Ascending aorta (tissue), 2 donors: Measurements from ENCODE around the gene NEGR1. TPM values are rescaled to one million over a fixed set of nuclear protein-coding genes. Genes with fewer than 3 reads are reported as not detected.

ENCODE experiments used
- DNase-seq, 2 donors: peaks; one replicate each; pipeline ENCODE4 v3.0.0-alpha.2; 2019; ENCODE audit warnings: low spot score in 2 of 2
- H3K27ac ChIP-seq, 2 donors: fragments of 200-600 bp; sonication (generic); one replicate each; pipeline ENCODE4 v1.5.1; 2016 to 2017; ENCODE audit warnings: mild to moderate bottlenecking in 1 of 2
- H3K27me3 ChIP-seq: fragments of 200-600 bp; sonication (generic); one replicate; pipeline ENCODE4 v1.5.1; 2017
- H3K36me3 ChIP-seq, 2 donors: fragments of 200-600 bp; sonication (generic); one replicate each; pipeline ENCODE4 v1.5.1; 2016
- H3K4me1 ChIP-seq, 2 donors: fragments of 200-600 bp; sonication (generic); one replicate each; pipeline ENCODE4 v1.5.1; 2016 to 2017; ENCODE audit warnings: mild to moderate bottlenecking in 1 of 2
- H3K4me3 ChIP-seq, 2 donors: fragments of 200-600 bp; sonication (generic); one replicate each; pipeline ENCODE4 v1.5.1; 2016 to 2017; ENCODE audit warnings: mild to moderate bottlenecking in 1 of 2
- H3K9me3 ChIP-seq, 2 donors: fragments of 200-600 bp; sonication (generic); one replicate each; pipeline ENCODE4 v1.5.1; 2016
- intact Hi-C: fragments of 100-400 bp; cut with DNase I; formaldehyde crosslinking; loops from one replicate; pipeline ENCODE4 v1.15.1; 2023
- total RNA-seq: library from RNA; depleted of rRNA; stranded (reverse); fragments of >200 nt; gene quantifications from one replicate; pipeline ENCODE4 v1.1.0, GENCODE V29; 2016
- TF ChIP-seq, protein P1 (sequence below), 3 experiments: fragments of 200-600 bp in 2 of 3; fragments of 450-650 bp in 1 of 3; sonication (generic) in 2 of 3; IDR thresholded peaks; one replicate each; pipeline ENCODE4 v1.5.1; 2016 to 2019; ENCODE audit warnings: antibody characterized with exemption in 3 of 3, mild to moderate bottlenecking in 1 of 3, moderate library complexity in 1 of 3

The NEGR1 gene
- total RNA-seq, 1 donor from 2014 or later = 42.8 TPM

DNA sequence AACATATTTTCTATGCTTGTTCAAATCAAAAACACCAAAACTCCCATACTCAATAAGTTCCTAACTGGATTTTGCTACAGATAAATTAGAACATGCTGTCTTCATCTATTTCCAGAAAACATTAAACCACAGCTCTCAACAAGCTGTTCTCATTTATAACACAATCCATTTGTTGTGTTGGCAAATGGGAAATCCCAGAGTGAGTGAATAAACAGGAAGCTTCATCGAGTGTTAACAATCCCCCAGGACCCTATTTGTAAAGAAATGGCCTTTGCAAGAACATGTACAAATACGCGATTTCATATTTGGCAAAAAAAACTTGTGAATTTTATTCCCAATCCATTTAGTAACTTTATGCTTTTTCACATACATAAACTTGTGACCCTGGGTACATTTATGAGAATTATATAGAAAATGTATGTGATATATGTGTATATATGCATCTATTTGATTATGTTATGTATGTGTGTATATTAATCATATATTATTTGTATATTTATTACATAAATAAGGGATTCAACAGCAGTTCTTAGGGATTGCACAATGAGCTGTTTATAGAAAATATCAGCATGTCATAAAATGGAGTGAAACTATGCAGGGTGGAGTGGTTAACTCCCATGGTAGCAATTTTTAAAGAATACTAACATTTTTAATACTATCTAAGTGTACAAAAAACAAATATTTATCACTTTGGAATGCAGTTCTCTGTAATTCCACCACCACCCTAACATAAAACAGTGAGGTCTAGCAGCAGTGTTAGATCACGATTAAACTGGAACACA, 160.0 kb downstream of the NEGR1 start:
- no peak for DNase-seq
- TF ChIP-seq, protein P1, sequence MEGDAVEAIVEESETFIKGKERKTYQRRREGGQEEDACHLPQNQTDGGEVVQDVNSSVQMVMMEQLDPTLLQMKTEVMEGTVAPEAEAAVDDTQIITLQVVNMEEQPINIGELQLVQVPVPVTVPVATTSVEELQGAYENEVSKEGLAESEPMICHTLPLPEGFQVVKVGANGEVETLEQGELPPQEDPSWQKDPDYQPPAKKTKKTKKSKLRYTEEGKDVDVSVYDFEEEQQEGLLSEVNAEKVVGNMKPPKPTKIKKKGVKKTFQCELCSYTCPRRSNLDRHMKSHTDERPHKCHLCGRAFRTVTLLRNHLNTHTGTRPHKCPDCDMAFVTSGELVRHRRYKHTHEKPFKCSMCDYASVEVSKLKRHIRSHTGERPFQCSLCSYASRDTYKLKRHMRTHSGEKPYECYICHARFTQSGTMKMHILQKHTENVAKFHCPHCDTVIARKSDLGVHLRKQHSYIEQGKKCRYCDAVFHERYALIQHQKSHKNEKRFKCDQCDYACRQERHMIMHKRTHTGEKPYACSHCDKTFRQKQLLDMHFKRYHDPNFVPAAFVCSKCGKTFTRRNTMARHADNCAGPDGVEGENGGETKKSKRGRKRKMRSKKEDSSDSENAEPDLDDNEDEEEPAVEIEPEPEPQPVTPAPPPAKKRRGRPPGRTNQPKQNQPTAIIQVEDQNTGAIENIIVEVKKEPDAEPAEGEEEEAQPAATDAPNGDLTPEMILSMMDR (IDR thresholded peaks at IDR 0.05) = no peak
- no peak overlapping the region for H3K27ac ChIP-seq

DNA sequence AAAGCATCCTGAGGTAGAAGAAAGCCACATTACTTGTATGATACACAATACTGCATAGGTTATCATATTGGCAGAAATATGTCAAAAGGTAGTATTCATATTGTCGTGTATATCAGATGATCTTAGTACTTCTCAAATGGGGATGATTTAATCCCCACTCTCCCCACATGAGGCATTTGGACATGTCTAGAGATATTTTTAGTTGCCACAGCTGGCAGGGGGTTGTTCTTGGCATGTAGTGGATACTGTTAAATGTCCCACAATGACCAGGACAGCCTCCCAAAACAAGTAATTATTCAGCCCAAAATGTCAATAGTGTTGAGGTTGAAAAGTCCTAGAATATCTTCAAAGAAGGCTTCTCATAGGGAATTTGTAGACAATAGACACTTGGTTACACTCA, 162.8 kb downstream of the NEGR1 start:
- H3K27me3 ChIP-seq = no peaks in the 10 kb centered on the region
- DNase-seq = no peak

More for the DNA sequence above, 160.0 kb downstream of the NEGR1 start:
- no peaks in the 10 kb centered on the region for H3K4me1 ChIP-seq
- H3K36me3 ChIP-seq = no peaks in the 10 kb centered on the region
- intact Hi-C loops = no loop called here
- no peaks in the 10 kb centered on the region for H3K9me3 ChIP-seq
- no peaks in the 10 kb centered on the region for H3K27me3 ChIP-seq
- no peak overlapping the region for H3K4me3 ChIP-seq

DNA sequence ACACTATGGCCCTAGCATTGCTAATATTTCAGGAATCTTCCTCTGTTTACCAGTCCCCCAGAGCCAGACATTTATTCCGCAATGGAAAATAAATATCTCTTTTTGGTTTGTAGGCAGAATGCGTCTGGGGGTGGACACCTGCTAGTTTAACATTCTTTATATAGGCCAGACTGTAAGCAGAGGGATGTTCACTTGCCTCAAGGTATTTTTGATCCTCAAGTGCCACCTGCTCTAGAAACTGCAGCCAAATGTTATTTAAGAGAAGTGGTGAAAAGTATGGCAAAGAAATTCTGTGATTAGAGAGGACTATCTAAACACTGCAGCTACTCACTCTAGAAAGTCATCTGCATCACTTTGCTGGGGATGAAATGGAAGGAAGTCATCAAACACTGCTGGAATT, 164.7 kb downstream of the NEGR1 start:
- TF ChIP-seq, protein P1 (IDR thresholded peaks at IDR 0.05) = no peak
- intact Hi-C loops = no loop called here
- no peak overlapping the region for H3K4me3 ChIP-seq
- H3K27me3 ChIP-seq = no peaks in the 10 kb centered on the region
- peaks cover 0 to 4% of the 10 kb centered on the region in 2 donors for H3K4me1 ChIP-seq
- no peaks in the 10 kb centered on the region for H3K9me3 ChIP-seq
- no peak overlapping the region for H3K27ac ChIP-seq
- no peak for DNase-seq
- no peaks in the 10 kb centered on the region for H3K36me3 ChIP-seq

More for the DNA sequence above, 162.8 kb downstream of the NEGR1 start:
- Histone ChIP-seq H3K4me3 (no peak overlapping the region), H3K27ac (no peak overlapping the region), H3K4me1 (peaks cover 0 to 4% of the 10 kb centered on the region in 2 donors), H3K36me3 (no peaks in the 10 kb centered on the region), H3K9me3 (no peaks in the 10 kb centered on the region)
- TF ChIP-seq, protein P1 (IDR thresholded peaks at IDR 0.05) = no peak
- intact Hi-C loops = no loop called here

DNA sequence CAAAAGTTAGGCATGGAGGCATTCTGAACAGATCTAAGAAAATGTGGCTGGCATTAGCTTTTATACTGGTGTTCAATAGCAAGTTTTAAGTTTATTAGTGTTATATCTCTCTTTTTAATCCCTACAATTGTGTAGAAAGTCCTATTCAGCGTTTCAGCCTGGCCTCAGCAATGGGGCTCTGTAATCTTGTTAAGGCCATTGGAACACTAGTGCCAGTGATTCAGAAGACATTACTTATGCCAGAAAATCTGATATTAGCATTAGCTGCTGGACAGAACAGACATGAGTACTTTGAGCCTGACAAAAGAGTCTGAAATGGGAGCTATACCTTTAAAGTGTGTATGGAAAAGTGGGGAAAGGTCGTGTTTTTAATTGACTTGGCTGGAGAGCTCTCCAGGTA, 167.0 kb downstream of the NEGR1 start:
- Histone ChIP-seq H3K36me3 (no peaks in the 10 kb centered on the region), H3K27me3 (no peaks in the 10 kb centered on the region), H3K4me3 (no peak overlapping the region), H3K4me1 (peaks cover 0 to 4% of the 10 kb centered on the region in 2 donors), H3K27ac (no peak overlapping the region), H3K9me3 (no peaks in the 10 kb centered on the region)
- intact Hi-C loops = no loop called here
- TF ChIP-seq, protein P1 (IDR thresholded peaks at IDR 0.05) = no peak
- DNase-seq = no peak

DNA sequence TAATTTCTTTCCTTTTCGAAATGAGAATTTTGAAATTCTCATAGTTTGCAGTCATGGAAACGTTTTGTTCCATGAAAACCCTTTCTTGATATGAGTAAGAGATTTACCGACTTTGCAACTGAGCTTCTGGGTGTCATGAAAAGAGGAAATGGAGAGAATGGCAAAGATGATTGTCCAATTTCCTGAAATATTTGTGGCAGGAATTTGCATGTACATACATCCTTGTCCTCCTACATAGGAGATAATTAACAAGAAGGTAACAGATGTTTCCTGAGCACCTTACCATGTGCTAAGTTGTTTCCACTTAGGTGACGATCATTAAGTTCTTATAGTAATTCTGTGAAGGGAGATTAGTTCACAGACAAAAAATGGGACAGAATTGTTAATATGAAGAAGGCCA, 170.7 kb downstream of the NEGR1 start:
- Histone ChIP-seq H3K4me3 (no peak overlapping the region), H3K9me3 (no peaks in the 10 kb centered on the region), H3K27me3 (no peaks in the 10 kb centered on the region), H3K4me1 (peaks cover 0 to 4% of the 10 kb centered on the region in 2 donors), H3K36me3 (no peaks in the 10 kb centered on the region), H3K27ac (no peak overlapping the region)
- TF ChIP-seq, protein P1 (IDR thresholded peaks at IDR 0.05) = no peak
- no peak for DNase-seq
- intact Hi-C loops = no loop called here
